ENCODE data around the gene CCDC32.

Gene CCDC32

DNA sequence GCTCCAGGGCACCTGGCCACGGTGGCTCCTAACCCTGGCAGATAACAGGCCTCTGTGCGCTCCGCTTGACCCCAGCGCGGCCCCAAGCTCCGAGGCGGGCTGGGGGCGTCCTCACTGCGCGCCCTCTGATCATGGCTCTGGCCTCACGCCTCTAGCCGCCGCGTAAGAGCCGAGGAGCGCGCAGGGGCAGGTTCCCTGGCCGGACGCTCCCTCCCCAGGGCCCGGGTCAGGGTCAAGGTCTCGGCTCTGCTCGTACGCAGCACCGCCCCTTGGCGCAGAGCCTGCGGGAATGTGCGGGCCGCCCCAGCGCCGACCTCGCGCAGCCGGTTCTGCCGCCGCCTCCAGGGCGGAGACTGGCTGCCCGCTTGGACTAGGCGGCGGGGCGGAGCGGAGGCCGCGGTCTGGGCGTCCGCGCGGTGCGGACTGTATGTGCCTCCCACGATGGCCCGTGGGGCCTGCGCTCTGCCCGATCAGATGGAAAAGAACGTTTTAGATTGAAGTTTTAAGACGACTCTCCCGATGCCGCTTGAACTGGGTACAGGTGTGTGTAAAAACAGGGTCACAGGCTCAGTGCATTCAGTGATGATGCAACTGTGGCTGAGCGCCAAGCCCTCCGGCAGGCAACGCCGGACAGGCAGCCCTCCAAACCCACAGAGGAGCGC lies 53.2 kb downstream of the CCDC32 start:
- DNase-seq (ENCODE audit: low read depth) = no peak

DNA sequence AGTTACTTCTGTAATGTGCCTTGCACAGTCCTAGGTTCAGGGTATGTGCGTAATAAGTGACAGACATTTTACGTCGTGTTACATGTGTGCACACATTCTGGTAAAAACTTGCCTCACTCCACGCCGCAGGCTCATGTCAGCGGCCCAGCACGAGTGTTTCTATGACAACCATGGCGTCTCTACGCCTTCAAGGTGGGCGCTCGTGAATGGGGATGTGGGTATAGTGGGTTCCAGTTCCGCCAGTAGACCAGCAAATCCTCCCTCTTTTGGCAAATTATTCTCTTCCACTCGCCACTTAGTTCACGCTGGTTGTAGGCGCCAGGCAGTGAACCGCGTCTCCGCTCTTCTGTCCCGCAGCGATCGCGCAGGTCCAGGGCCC lies 53.8 kb downstream of the CCDC32 start:
- no peak for DNase-seq (ENCODE audit: low read depth)

DNA sequence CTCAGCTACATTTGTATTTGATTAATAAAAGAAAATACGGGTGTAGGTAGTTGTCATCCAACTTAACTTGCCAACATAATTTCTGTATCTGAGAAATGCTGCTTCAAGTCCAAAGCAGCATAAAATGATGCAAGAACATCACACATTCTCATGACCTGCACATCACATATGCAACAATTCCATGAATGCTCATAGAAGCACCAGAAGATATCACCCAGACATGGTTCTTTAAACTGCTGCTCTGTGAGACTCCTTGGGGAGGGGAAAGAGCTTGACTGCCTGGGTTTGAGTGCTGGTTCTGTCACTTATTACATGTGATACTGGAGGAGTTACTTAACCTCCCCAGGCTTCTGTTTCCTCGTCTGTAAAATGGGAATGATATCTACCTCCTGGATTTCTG lies 54.6 kb downstream of the CCDC32 start:
- DNase-seq (ENCODE audit: low read depth) = no peak

DNA sequence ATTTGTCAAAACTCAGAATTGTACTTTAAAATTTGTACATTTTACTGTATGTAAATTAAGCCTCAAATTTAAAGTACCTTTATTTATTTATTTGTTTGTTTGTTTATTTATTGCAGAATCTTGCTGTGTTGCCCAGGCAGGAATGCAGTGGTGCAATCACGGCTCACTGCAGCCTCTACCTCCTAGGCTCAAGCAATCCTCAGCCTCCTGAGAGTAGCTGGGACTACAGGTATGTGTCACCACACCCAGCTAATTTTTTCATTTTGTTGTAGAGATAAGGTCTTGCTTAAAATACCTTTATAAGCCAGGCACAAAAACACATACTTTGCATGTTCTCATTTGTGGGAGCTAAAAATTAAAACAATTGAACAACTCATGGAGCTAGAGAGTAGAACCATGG lies 56.6 kb downstream of the CCDC32 start:
- no peak for DNase-seq (ENCODE audit: low read depth)

DNA sequence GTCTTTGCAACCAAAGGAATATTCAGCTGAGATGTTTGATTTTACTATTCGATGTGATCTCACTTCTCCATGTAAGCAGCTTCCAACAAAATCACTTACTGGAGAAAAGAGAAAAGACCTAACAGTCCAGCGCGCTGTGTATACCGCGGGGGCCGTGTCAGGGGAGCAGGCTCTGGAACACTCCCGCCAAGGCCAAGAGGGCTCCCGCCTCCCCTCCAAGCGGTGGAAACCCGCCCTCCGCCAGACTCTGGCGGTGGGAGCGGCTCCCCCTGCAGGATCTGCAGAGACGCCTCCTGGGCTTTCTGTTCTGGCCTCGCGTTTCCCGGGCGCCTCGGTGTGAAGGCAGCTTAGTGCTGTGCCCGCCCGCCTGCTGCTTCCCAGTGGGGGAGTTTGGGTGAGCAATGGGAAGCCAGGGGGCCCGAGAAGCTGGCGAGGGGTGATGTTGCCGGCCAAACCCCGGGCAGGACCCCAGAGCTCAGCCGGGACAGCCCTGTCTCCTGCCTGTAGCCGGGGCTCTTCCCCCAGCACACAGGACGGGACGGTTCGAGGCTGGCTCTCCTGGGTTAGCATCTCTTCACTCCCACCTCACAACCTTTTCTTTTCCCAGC lies 57.8 kb downstream of the CCDC32 start:
- DNase-seq (ENCODE audit: low read depth) = peak; percentile 50

All from stimulated activated CD8-positive, alpha-beta memory T cell treated with anti-CD3 and anti-CD28 coated beads, Interleukin-4, amount 100 ng/mL, for 24 hours (primary cell).